OCI-LY7 (cell line): ENCODE data around the gene CALR3. TPM values are rescaled to one million over a fixed set of nuclear protein-coding genes. Genes with fewer than 3 reads are reported as not detected.
"Not testable (repeated sequence)": the region's sequence is repeated elsewhere in the genome, so short reads cannot be mapped to it uniquely, and the experiment has no call there.

ENCODE experiments used
- BruUV-seq: library from RNA; stranded (reverse); fragments of 400-500 nt; replicated peaks from 2 replicates; lab custom pipeline; 2021; lab: Mats Ljungman, UMichigan
- CTCF ChIA-PET: fragments of 300-600 bp; sonication (Branson Sonifier 250); formaldehyde crosslinking; loops from one replicate; lab custom pipeline; 2022; ENCODE audit warnings: antibody characterized with exemption; ENCODE audit not compliant: unreplicated experiment; lab: Charles Lee
- POLR2A ChIA-PET: fragments of 300-600 bp; sonication (Branson Sonifier 250); formaldehyde crosslinking; loops from one replicate; lab custom pipeline; 2022; ENCODE audit warnings: antibody characterized with exemption; lab: Charles Lee
- DNase-seq: peaks from one replicate; pipeline ENCODE4 v3.0.0-alpha.2; 2015; ENCODE audit warnings: low spot score
- H2AFZ ChIP-seq: fragments of 200-600 bp; sonication (generic), shearing (Covaris generic); 2 replicates; pipeline ENCODE4 v1.6.1; 2014; ENCODE audit warnings: mild to moderate bottlenecking, antibody characterized with exemption, low read length, moderate library complexity
- H3K27ac ChIP-seq: fragments of 200-600 bp; sonication (generic); 2 replicates; pipeline ENCODE4 v1.5.1; 2014; ENCODE audit warnings: mixed run types, low read depth, mild to moderate bottlenecking, moderate library complexity, low read length, inconsistent platforms; ENCODE audit not compliant: poor library complexity, severe bottlenecking
- H3K36me3 ChIP-seq: fragments of 200-600 bp; sonication (generic); 2 replicates; pipeline ENCODE4 v1.6.1; 2014; ENCODE audit warnings: mild to moderate bottlenecking, antibody characterized with exemption, low read length, moderate library complexity, mixed read lengths; ENCODE audit not compliant: insufficient read depth
- H3K4me1 ChIP-seq: fragments of 200-600 bp; sonication (generic); 2 replicates; pipeline ENCODE4 v1.5.1; 2014; ENCODE audit warnings: mild to moderate bottlenecking, low read length; ENCODE audit not compliant: insufficient read depth, poor library complexity, severe bottlenecking
- H3K4me2 ChIP-seq: fragments of 200-600 bp; sonication (generic); 2 replicates; pipeline ENCODE4 v1.6.1; 2014; ENCODE audit warnings: mild to moderate bottlenecking, low read length
- H3K4me3 ChIP-seq: fragments of 200-600 bp; sonication (generic); 2 replicates; pipeline ENCODE4 v1.5.1; 2014; ENCODE audit warnings: mild to moderate bottlenecking, low read depth, low read length; ENCODE audit not compliant: poor library complexity, severe bottlenecking
- H3K79me2 ChIP-seq: fragments of 200-600 bp; sonication (generic); 2 replicates; pipeline ENCODE4 v1.6.1; 2016; ENCODE audit warnings: low read depth, mild to moderate bottlenecking, low read length, moderate library complexity, mixed read lengths; ENCODE audit not compliant: insufficient read depth
- H3K9me2 ChIP-seq: fragments of 200-600 bp; sonication (generic); 2 replicates; pipeline ENCODE4 v1.6.1; 2016; ENCODE audit warnings: mild to moderate bottlenecking, low read length, mixed read lengths; ENCODE audit not compliant: insufficient read depth
- H3K9me3 ChIP-seq: fragments of 200-600 bp; sonication (generic); 2 replicates; pipeline ENCODE4 v1.6.1; 2014; ENCODE audit warnings: mild to moderate bottlenecking, mixed run types, low read length, mixed read lengths
- H4K20me1 ChIP-seq: fragments of 200-600 bp; sonication (generic); 2 replicates; pipeline ENCODE4 v1.6.1; 2014; ENCODE audit warnings: mild to moderate bottlenecking, antibody characterized with exemption, low read length, moderate library complexity, mixed read lengths; ENCODE audit not compliant: insufficient read depth
- CTCF ChIP-seq: fragments of 200-600 bp; sonication (generic); conservative IDR thresholded peaks from 2 replicates; pipeline ENCODE4 v1.5.1; 2014; ENCODE audit warnings: mild to moderate bottlenecking, antibody characterized with exemption, low read length, moderate library complexity, mixed read lengths
- EZH2phosphoT487 ChIP-seq: fragments of 200-600 bp; sonication (generic); IDR thresholded peaks from 2 replicates; pipeline ENCODE4 v1.6.1; 2018; ENCODE audit warnings: low read depth, borderline replicate concordance, mild to moderate bottlenecking, mixed run types, antibody characterized with exemption, low read length, moderate library complexity, mixed read lengths
- intact Hi-C: fragments of 100-400 bp; cut with micrococcal nuclease; formaldehyde crosslinking; loops from one replicate; pipeline ENCODE4 v1.10.0; 2022; ENCODE audit not compliant: unreplicated experiment
- total RNA-seq, 2 experiments: library from RNA; depleted of rRNA in 1 of 2; stranded (reverse); fragments of >200 nt in 1 of 2; shearing (Covaris generic) in 1 of 2; gene quantifications; 2 replicates each; pipeline ENCODE4 v1.2.3, GENCODE V29; 2014 to 2022

The CALR3 gene
- total RNA-seq, 2 experiments from 2014 or later, result not detected

GRCh38 chr19:16449330-16449961 is 46.5 kb downstream of the CALR3 start:
- Histone ChIP-seq H3K36me3 (peaks cover 26% of the 10 kb centered on the region; the same call in 1 of the 2 replicates), H3K9me2 (no peaks in the 10 kb centered on the region), H3K4me2 (peak overlapping the region; percentile 48), H3K9me3 (peaks cover 11% of the 10 kb centered on the region; the same call in 1 of the 2 replicates), H2AFZ (no peak overlapping the region), H3K4me1 (peaks cover 84% of the 10 kb centered on the region), H3K4me3 (peak overlapping the region; percentile 20), H3K27ac (peak overlapping the region; percentile 96), H4K20me1 (no peaks in the 10 kb centered on the region), H3K79me2 (peaks cover 88% of the 10 kb centered on the region)
- no TSS peak for BruUV-seq
- ChIA-PET POLR2A (interaction anchor here (0.7 kb wide), 1 partner anchor 169 kb away, joined by 3 read pairs; no protein-coding TSS in a partner anchor), CTCF (no interaction called here)
- intact Hi-C loops, result loop anchor here (5.0 to 10.0 kb wide), 3 partner anchors 302 to 625 kb away; partner anchors contain the start of genes HAUS8, MYO9B and TPM4
- no peak for TF ChIP-seq CTCF
- TF ChIP-seq EZH2phosphoT487, result no peak
- DNase-seq, result peak; percentile 71

- POLR2A ChIA-PET, DNase-seq, H3K9me2 ChIP-seq, H2AFZ ChIP-seq, CTCF ChIA-PET, BruUV-seq, H4K20me1 ChIP-seq: not testable (repeated sequence)
- intact Hi-C loops, result loop anchor here (5.0 to 10.0 kb wide), 3 partner anchors 302 to 626 kb away; partner anchors contain the start of genes HAUS8, MYO9B and TPM4
- peaks cover 84% of the 10 kb centered on the region for H3K4me1 ChIP-seq
- H3K79me2 ChIP-seq, result peaks cover 85% of the 10 kb centered on the region
- H3K27ac ChIP-seq, result peak overlapping the region; percentile 96
- H3K4me3 ChIP-seq, result peak overlapping the region; percentile 20
- peaks cover 11% of the 10 kb centered on the region; the same call in 1 of the 2 replicates for H3K9me3 ChIP-seq
- peaks cover 28% of the 10 kb centered on the region; the same call in 1 of the 2 replicates for H3K36me3 ChIP-seq
- peak overlapping the region; percentile 48 for H3K4me2 ChIP-seq
Observed at GRCh38 chr19:16448872-16449271, 47.1 kb downstream of the CALR3 start.

GRCh38 chr19:16446724-16447368 is 49.1 kb downstream of the CALR3 start:
- Histone ChIP-seq H4K20me1 (no peaks in the 10 kb centered on the region), H3K4me2 (peak overlapping the region; percentile 77), H3K4me3 (peak overlapping the region; percentile 48), H3K27ac (peak overlapping the region; percentile 96), H2AFZ (no peak overlapping the region), H3K9me3 (peaks cover 11% of the 10 kb centered on the region; the same call in 1 of the 2 replicates), H3K79me2 (peaks cover 87% of the 10 kb centered on the region), H3K4me1 (peaks cover 95% of the 10 kb centered on the region), H3K36me3 (peaks cover 31% of the 10 kb centered on the region; the same call in 1 of the 2 replicates), H3K9me2 (no peaks in the 10 kb centered on the region)
- DNase-seq, result peak; percentile 81
- TF ChIP-seq CTCF (no peak), EZH2phosphoT487 (no peak)
- CTCF ChIA-PET, result no interaction called here
- no TSS peak for BruUV-seq
- POLR2A ChIA-PET, result interaction anchor here (0.6 to 0.9 kb wide), 2 partner anchors 52 to 1598 kb away, joined by 3 to 5 read pairs; no protein-coding TSS in a partner anchor
- intact Hi-C loops, result loop anchor here (5.0 to 10.0 kb wide), 3 partner anchors 300 to 628 kb away; partner anchors contain the start of genes HAUS8, MYO9B and TPM4
